ENCODE measurements around the gene SNAP23. TPM values are rescaled to one million over a fixed set of nuclear protein-coding genes. Genes with fewer than 3 reads are reported as not detected.

SNAP23 gene
- total RNA-seq, 4 donors from 2014 or later: 52.2 to 89.6 (median 81.7) TPM

DNA sequence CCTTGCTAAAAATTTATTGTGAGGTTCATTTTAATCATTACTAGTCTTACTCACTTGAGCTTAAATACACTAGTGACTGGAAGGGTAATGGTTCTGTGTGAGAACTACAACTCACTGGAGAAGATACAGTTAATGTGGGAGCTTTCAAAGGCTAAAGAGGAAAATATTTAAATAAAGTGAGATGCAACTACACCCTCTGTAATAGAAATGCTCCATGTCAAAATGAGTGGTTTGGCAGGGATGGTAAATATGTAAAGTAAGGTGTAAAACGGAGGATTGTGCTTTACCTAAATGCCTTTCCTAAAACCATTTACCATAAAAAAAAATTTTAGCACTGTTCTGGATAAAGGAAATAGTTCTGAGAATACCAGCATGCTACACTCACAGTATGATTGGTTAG is 37.8 kb downstream of the SNAP23 start:
- ATAC-seq (ENCODE audit: low FRiP score) (no peak), DNase-seq (ENCODE audit: low spot score) (no peak)
- TF ChIP-seq, protein P1, sequence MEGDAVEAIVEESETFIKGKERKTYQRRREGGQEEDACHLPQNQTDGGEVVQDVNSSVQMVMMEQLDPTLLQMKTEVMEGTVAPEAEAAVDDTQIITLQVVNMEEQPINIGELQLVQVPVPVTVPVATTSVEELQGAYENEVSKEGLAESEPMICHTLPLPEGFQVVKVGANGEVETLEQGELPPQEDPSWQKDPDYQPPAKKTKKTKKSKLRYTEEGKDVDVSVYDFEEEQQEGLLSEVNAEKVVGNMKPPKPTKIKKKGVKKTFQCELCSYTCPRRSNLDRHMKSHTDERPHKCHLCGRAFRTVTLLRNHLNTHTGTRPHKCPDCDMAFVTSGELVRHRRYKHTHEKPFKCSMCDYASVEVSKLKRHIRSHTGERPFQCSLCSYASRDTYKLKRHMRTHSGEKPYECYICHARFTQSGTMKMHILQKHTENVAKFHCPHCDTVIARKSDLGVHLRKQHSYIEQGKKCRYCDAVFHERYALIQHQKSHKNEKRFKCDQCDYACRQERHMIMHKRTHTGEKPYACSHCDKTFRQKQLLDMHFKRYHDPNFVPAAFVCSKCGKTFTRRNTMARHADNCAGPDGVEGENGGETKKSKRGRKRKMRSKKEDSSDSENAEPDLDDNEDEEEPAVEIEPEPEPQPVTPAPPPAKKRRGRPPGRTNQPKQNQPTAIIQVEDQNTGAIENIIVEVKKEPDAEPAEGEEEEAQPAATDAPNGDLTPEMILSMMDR (IDR thresholded peaks at IDR 0.05): no peak

DNA sequence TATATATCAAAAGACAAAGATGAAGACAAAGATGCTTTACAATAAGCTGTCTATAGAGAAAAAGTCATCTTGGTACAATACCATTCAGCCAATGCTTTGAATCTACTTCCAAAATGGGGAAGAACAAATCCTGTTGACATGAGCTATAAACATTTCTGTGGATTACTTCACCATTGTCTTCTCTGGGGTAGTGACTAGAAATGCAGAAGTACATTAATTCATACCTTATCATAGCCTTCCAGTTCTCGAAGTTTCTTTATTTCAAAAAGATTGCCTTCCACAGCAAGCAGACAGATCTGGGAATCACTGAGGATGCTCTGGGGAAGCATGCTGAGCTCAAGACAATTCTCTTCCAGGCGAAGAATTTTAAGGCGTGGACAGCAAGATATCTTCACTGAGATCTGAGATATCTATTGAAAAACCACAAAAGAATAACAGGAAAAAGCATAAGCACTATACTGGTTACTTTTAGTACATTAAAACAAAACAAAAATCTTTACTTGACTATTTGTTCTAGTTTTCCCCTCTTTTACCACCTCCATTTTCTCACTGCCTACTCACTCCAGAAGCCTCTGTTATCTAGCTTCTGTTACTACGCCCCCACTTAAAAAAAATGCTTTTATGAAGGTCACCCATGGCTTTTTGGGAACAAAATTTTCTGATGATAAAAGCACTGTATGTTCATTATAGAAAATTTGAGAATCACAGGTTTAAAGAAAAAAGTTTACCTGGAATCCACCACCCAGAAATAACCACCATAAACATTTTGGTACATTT is 49.6 kb downstream of the SNAP23 start:
- no peak for DNase-seq (ENCODE audit: low spot score)
- TF ChIP-seq, protein P1 (IDR thresholded peaks at IDR 0.05): no peak
- no peak for ATAC-seq (ENCODE audit: low FRiP score)

DNA sequence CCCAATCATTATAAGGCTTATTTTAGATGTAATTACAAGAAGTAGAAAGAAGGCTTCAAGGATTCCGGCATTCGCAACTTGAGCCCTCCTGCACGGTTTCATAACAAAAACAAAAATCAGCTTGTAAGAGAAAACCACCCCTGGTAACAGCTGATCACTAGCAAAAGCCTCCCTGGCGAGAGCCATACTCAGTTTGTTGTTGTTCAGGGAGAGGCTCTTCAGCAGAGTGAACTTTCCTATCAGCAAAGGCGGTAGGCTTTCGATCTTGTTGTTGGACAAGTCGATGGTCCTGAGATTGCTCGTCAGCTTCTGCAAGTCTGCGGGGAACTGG is 52.4 kb downstream of the SNAP23 start:
- DNase-seq (ENCODE audit: low spot score) (no peak), ATAC-seq (ENCODE audit: low FRiP score) (peak; percentile 29)
- TF ChIP-seq, protein P1 (IDR thresholded peaks at IDR 0.05): no peak

DNA sequence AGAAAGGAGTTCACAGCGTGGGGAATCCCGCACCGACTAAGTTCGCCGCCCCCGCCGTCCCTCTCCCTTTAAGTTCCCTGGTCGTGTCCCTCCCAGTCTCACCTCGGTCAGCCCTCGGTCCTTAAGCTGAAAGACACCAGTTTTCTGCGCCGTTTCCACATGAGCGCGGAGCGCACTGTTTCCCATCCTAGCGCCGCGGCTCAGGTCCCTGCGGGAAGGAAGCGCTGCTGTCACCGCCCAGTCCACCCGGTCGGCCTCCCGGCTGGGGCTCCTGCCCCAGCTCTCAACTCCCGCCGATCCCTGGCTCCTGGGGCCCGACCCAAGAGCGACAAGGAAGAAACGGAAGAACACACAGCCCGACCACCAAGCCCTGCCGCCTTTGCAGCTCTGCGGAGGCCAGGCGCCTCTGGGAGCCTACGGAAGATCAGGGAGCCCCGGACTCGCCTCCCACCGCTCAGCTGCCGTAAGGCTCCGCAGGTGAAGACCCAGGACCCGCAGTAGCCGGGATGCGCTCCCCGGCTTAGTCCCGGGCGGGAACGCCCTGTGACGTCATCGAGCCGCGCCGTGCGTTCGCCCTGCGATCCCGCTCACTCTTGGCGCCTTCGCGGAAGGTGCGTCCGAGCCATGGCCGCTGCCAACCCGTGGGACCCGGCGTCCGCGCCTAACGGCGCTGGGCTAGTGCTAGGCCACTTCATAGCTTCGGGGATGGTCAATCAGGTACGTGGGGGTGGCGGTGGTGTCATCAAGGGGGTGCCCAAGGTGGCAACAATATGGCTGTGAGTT is 53.0 kb downstream of the SNAP23 start, which contains the start of the genes HAUS2 and LRRC57:
TSS of gene HAUS2 (plus strand) at position 590 of the 783 bp plus-strand sequence. CDS start at position 625, 35 bp downstream.
TSS of gene LRRC57 (minus strand) at position 545 of the 783 bp plus-strand sequence. CDS start at position 186, 359 bp downstream.
- ATAC-seq (ENCODE audit: low FRiP score): peak; percentile 93
- peak; percentile 64 for DNase-seq (ENCODE audit: low spot score)
- TF ChIP-seq, protein P1 (IDR thresholded peaks at IDR 0.05): no peak

DNA sequence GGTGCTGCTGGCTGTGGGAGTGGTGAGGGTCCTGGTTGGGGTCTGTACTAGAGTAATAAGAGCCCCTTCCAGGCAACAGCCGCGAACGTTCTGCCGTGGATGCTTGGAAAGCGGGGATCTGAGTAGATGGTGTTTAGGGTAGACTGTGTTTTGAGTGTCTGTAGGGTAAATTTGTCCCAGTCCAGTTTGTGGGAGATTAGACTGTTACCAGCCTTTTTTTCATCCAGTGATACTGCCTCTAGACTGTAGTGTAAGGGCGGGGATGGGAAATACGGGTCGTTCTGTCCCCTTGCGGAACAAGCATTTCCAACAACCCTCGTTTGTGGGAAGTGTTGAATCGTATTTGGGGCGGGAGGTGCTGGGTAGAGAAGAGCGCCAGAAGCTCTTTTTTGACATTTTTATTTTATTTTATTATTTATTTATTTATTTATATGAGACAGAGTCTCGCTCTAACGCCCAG is 53.6 kb downstream of the SNAP23 start:
- ATAC-seq (ENCODE audit: low FRiP score) (peak; percentile 51), DNase-seq (ENCODE audit: low spot score) (no peak)
- TF ChIP-seq, protein P1 (IDR thresholded peaks at IDR 0.05): no peak

DNA sequence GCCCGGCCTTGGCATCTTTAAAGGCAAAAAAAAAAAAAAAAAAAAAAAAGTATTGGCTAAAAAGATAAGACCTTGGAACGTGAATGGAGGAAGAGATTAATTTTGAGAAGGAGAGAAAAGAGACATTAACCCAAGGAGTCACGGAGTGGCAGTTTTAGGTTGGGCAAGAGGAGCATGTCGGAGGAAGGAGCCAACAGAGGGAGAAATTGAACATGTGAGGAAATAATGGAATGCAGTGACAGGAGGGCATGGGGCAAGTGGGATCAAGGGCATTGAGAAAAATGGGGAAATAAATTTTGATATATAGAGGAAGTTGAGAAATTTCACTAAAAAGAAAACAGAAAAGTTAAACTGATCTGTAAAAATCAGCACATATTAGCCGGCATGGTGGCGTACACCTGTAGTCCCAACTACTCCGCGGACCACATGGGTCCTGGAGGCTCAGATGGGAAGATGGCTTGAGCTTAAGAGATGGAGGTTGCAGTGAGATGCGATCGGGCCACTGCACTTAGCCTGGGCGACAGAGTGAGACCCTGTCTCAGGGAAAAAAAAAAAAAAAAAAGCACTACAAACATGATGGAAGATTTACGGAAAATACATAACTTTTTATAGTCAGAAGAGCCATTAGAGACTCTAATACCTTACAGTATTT is 54.4 kb downstream of the SNAP23 start:
- DNase-seq (ENCODE audit: low spot score) (no peak), ATAC-seq (ENCODE audit: low FRiP score) (no peak)
- TF ChIP-seq, protein P1 (IDR thresholded peaks at IDR 0.05): no peak
